SK-N-SH (cell line): Measurements from ENCODE around the gene RBP3. TPM values are rescaled to one million over a fixed set of nuclear protein-coding genes. Genes with fewer than 3 reads are reported as not detected.
A peak's percentile ranks its signal among the peaks of the same experiment; 100 is the strongest.

ENCODE experiments used
- CTCF ChIA-PET: fragments of 300-600, 350-600 bp; formaldehyde crosslinking; extraction: SDS; loops from one replicate; lab custom pipeline; 2021; lab: Yijun Ruan, JAX
- POLR2A ChIA-PET: fragments of 350-600 bp; sonication (Branson Sonifier 250); formaldehyde crosslinking; extraction: SDS; loops from one replicate; lab custom pipeline; 2020; ENCODE audit warnings: antibody characterized with exemption, inconsistent platforms; lab: Yijun Ruan, JAX
- DNase-seq: peaks from one replicate; pipeline ENCODE4 v3.0.0; 2012
- H2AFZ ChIP-seq: fragments of 200-600 bp; sonication (generic); 2 replicates; pipeline ENCODE4 v1.8.1; 2016; ENCODE audit warnings: antibody characterized with exemption, mild to moderate bottlenecking, low read depth
- H3F3A ChIP-seq: fragments of 200-600 bp; sonication (generic); replicated peaks from 2 replicates; pipeline ENCODE3; 2016; ENCODE audit warnings: antibody characterized with exemption, mild to moderate bottlenecking; ENCODE audit not compliant: insufficient read depth
- H3K27ac ChIP-seq, 2 experiments: fragments of 200-500 bp in 1 of 2; fragments of 200-600 bp in 1 of 2; sonication (Bioruptor generic) in 1 of 2; sonication (generic), shearing (Covaris generic) in 1 of 2; 2 replicates each; pipeline versions ENCODE4 v1.5.1 to v1.6.1; 2014 to 2016; ENCODE audit warnings: low read depth in 2 of 2, inconsistent platforms in 1 of 2, low read length in 1 of 2, mild to moderate bottlenecking in 1 of 2, mixed read lengths in 1 of 2
- H3K27me3 ChIP-seq: fragments of 200-600 bp; sonication (generic), shearing (Covaris generic); 2 replicates; pipeline ENCODE4 v1.6.1; 2016; ENCODE audit warnings: mixed run types; ENCODE audit not compliant: insufficient read depth
- H3K36me3 ChIP-seq, 2 experiments: fragments of 200-500 bp in 1 of 2; fragments of 200-600 bp in 1 of 2; sonication (Bioruptor generic) in 1 of 2; sonication (generic) in 1 of 2; replicated peaks in 1 of 2; 2 replicates each; pipeline versions ENCODE3 to v1.5.1; 2014 to 2016; ENCODE audit warnings: low read length in 1 of 2, mild to moderate bottlenecking in 1 of 2; ENCODE audit not compliant: insufficient read depth in 2 of 2, control insufficient read depth in 1 of 2
- H3K4me1 ChIP-seq, 2 experiments: fragments of 200-500 bp in 1 of 2; fragments of 200-600 bp in 1 of 2; sonication (Bioruptor generic) in 1 of 2; sonication (generic), shearing (Covaris generic) in 1 of 2; 2 replicates each; pipeline versions ENCODE4 v1.5.1 to v1.6.1; 2014 to 2016; ENCODE audit warnings: low read depth in 1 of 2, low read length in 1 of 2, mixed run types in 1 of 2; ENCODE audit not compliant: insufficient read depth in 2 of 2, control insufficient read depth in 1 of 2
- H3K4me2 ChIP-seq: fragments of 200-600 bp; sonication (generic), shearing (Covaris generic); 2 replicates; pipeline ENCODE4 v1.6.1; 2017; ENCODE audit warnings: mixed run types
- H3K4me3 ChIP-seq, 2 experiments: fragments of 200-500 bp in 1 of 2; fragments of 200-600 bp in 1 of 2; sonication (Bioruptor generic) in 1 of 2; sonication (generic), shearing (Covaris generic) in 1 of 2; 2 replicates each; pipeline versions ENCODE4 v1.5.1 to v1.8.1; 2014 to 2016; ENCODE audit warnings: low read depth in 2 of 2, inconsistent platforms in 1 of 2, low read length in 1 of 2, mild to moderate bottlenecking in 1 of 2, mixed read lengths in 1 of 2, moderate library complexity in 1 of 2
- H3K79me2 ChIP-seq: fragments of 200-600 bp; sonication (generic); 2 replicates; pipeline ENCODE4 v1.8.1; 2017; ENCODE audit warnings: mild to moderate bottlenecking; ENCODE audit not compliant: insufficient read depth
- H3K9ac ChIP-seq: fragments of 200-600 bp; sonication (generic); 2 replicates; pipeline ENCODE4 v1.6.1; 2017; ENCODE audit warnings: mixed run types
- H3K9me2 ChIP-seq: fragments of 200-600 bp; sonication (generic); 2 replicates; pipeline ENCODE4 v1.6.1; 2017; ENCODE audit warnings: mixed run types
- H3K9me3 ChIP-seq: fragments of 200-600 bp; sonication (generic); 2 replicates; pipeline ENCODE4 v1.6.1; 2017; ENCODE audit warnings: mixed run types, mild to moderate bottlenecking, moderate library complexity
- H4K20me1 ChIP-seq: fragments of 200-600 bp; sonication (generic); 2 replicates; pipeline ENCODE4 v1.6.1; 2017; ENCODE audit warnings: mild to moderate bottlenecking, mixed run types; ENCODE audit not compliant: insufficient read depth
- CHD2 ChIP-seq: fragments of 150-350 bp; IDR thresholded peaks from 2 replicates; pipeline ENCODE4 v1.6.1; 2018; ENCODE audit warnings: low read length; ENCODE audit not compliant: partially characterized antibody
- FOXJ3 ChIP-seq: sonication (generic); formaldehyde crosslinking; IDR thresholded peaks from 2 replicates; pipeline ENCODE4 v1.5.1; 2020; ENCODE audit warnings: mild to moderate bottlenecking, missing genetic modification reagents
- JUND ChIP-seq: IDR thresholded peaks from 2 replicates; pipeline ENCODE4 v1.4.0; 2012
- MXI1 ChIP-seq: IDR thresholded peaks from 2 replicates; pipeline ENCODE4 v1.6.1; 2012; ENCODE audit warnings: mild to moderate bottlenecking, low read depth, low read length, improper control_type of control experiment
- RAD21 ChIP-seq: IDR thresholded peaks from 2 replicates; pipeline ENCODE4 v1.6.1; 2012; ENCODE audit warnings: mild to moderate bottlenecking, low read length
- WGBS: methylation state at CpG from one replicate; pipeline ENCODE4 v1.1.6; 2017; ENCODE audit warnings: low lambda C conversion rate; 5-methylcytosine and 5-hydroxymethylcytosine counted together
- polyA plus RNA-seq, 3 experiments: library from polyadenylated mRNA; depleted of rRNA; stranded (reverse); fragments of >200 nt; gene quantifications; 2 replicates each; pipeline ENCODE4 v1.2.3, GENCODE V29; 2012
- TF ChIP-seq, protein P1 (sequence below): IDR thresholded peaks from 2 replicates; pipeline ENCODE4 v1.4.0; 2012; ENCODE audit warnings: low read depth, borderline replicate concordance
- TF ChIP-seq, protein P2 (sequence below): IDR thresholded peaks from 2 replicates; pipeline ENCODE4 v1.4.0; 2012; ENCODE audit warnings: low read depth, borderline replicate concordance
- TF ChIP-seq, protein P3 (sequence below): fragments of 150-350 bp; IDR thresholded peaks from 2 replicates; pipeline ENCODE4 v1.6.1; 2017; ENCODE audit warnings: antibody characterized with exemption, low read length, low read depth, borderline replicate concordance
- TF ChIP-seq, protein P4 (sequence below): fragments of 150-350 bp; IDR thresholded peaks from 2 replicates; pipeline ENCODE4 v1.6.1; 2016; ENCODE audit warnings: mild to moderate bottlenecking, low read depth, low read length
- TF ChIP-seq, protein P5 (sequence below): fragments of 200-600 bp; sonication (generic); IDR thresholded peaks from 2 replicates; pipeline ENCODE4 v1.6.1; 2017; ENCODE audit warnings: antibody characterized with exemption, mild to moderate bottlenecking, moderate library complexity
- TF ChIP-seq, protein P6 (sequence below): IDR thresholded peaks from 2 replicates; pipeline ENCODE4 v1.6.1; 2012; ENCODE audit warnings: mild to moderate bottlenecking, low read depth, low read length, moderate library complexity

Gene RBP3
- polyA plus RNA-seq, 1 of the 3 experiments (the other 2 are of a cell fraction), result not detected

DNA sequence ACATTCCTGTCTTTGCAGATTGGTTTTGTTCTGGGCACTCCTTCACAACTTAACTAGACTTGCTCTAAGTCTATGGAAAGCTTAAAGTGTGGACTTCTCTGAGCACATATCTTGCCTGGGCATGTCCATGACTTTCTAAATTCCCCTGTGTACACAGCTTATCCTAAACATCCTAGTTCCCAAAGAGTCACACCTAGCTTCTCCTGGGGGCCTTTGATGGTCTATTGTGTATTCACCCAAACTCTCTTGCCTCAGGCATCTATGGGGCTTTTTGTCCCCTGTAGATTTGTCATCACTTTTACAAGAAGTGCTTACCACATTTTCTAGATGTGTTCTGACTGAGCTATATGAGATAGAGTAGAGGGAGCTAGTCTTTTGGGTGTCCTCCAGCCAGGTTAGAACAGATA is 48.2 kb downstream of the RBP3 start:
- Histone ChIP-seq H4K20me1 (no peaks in the 10 kb centered on the region), H3K36me3 (no peaks in the 10 kb centered on the region), H3K4me3 (no peak overlapping the region), H3K9me3 (no peaks in the 10 kb centered on the region), H3F3A (no peaks in the 10 kb centered on the region), H3K79me2 (no peaks in the 10 kb centered on the region), H3K4me1 (no peaks in the 10 kb centered on the region; a peak in 1 of 4 replicates), H3K9ac (no peak overlapping the region), H3K4me2 (no peak overlapping the region), H2AFZ (peak overlapping the region; percentile 60), H3K27ac (peak overlapping the region in 1 of 2 experiments; percentile 14; a peak in 1 of 4 replicates), H3K27me3 (no peaks in the 10 kb centered on the region), H3K9me2 (no peaks in the 10 kb centered on the region)
- TF ChIP-seq MXI1 (no peak), CHD2 (no peak), FOXJ3 (CRISPR knock-in tag) (no peak), RAD21 (no peak), JUND (no peak)
- TF ChIP-seq, protein P1, sequence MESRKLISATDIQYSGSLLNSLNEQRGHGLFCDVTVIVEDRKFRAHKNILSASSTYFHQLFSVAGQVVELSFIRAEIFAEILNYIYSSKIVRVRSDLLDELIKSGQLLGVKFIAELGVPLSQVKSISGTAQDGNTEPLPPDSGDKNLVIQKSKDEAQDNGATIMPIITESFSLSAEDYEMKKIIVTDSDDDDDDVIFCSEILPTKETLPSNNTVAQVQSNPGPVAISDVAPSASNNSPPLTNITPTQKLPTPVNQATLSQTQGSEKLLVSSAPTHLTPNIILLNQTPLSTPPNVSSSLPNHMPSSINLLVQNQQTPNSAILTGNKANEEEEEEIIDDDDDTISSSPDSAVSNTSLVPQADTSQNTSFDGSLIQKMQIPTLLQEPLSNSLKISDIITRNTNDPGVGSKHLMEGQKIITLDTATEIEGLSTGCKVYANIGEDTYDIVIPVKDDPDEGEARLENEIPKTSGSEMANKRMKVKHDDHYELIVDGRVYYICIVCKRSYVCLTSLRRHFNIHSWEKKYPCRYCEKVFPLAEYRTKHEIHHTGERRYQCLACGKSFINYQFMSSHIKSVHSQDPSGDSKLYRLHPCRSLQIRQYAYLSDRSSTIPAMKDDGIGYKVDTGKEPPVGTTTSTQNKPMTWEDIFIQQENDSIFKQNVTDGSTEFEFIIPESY, result no peak
- TF ChIP-seq, protein P2, sequence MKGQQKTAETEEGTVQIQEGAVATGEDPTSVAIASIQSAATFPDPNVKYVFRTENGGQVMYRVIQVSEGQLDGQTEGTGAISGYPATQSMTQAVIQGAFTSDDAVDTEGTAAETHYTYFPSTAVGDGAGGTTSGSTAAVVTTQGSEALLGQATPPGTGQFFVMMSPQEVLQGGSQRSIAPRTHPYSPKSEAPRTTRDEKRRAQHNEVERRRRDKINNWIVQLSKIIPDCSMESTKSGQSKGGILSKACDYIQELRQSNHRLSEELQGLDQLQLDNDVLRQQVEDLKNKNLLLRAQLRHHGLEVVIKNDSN, result no peak
- TF ChIP-seq, protein P3, sequence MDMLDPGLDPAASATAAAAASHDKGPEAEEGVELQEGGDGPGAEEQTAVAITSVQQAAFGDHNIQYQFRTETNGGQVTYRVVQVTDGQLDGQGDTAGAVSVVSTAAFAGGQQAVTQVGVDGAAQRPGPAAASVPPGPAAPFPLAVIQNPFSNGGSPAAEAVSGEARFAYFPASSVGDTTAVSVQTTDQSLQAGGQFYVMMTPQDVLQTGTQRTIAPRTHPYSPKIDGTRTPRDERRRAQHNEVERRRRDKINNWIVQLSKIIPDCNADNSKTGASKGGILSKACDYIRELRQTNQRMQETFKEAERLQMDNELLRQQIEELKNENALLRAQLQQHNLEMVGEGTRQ, result no peak
- TF ChIP-seq, protein P4, sequence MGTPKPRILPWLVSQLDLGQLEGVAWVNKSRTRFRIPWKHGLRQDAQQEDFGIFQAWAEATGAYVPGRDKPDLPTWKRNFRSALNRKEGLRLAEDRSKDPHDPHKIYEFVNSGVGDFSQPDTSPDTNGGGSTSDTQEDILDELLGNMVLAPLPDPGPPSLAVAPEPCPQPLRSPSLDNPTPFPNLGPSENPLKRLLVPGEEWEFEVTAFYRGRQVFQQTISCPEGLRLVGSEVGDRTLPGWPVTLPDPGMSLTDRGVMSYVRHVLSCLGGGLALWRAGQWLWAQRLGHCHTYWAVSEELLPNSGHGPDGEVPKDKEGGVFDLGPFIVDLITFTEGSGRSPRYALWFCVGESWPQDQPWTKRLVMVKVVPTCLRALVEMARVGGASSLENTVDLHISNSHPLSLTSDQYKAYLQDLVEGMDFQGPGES, result no peak
- POLR2A ChIA-PET, result no interaction called here
- DNase-seq, result no peak
- CTCF ChIA-PET, result interaction anchor here (1.0 kb wide), 1 partner anchor 7 kb away, joined by 3 read pairs; no protein-coding TSS in a partner anchor

DNA sequence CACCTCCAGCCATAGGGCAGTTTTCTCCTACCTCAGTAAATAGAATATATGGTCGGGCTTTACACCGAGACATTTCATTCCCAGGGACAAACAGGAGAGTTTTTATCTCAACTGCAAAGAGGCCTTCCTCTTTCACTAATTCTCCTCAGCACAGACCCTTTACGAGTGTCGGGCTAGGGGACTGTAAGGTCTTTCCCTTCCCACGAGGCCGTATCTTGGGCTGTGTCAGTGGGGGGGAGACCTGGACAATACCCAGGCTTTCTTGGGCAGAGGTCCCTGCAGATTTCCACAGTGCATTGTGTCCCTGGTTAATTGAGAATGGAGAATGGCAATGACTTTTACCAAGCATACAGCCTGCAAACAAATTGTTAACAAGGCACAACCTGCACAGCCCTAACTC is 49.1 kb downstream of the RBP3 start:
- Histone ChIP-seq H3K27me3 (no peaks in the 10 kb centered on the region), H3K36me3 (no peaks in the 10 kb centered on the region), H3K4me1 (peaks cover 0 to 2% of the 10 kb centered on the region in 2 experiments; a peak in 3 of 4 replicates), H3K9me2 (no peaks in the 10 kb centered on the region), H3K9me3 (no peaks in the 10 kb centered on the region), H3F3A (no peaks in the 10 kb centered on the region), H3K27ac (no peak overlapping the region), H3K4me3 (no peak overlapping the region), H3K79me2 (no peaks in the 10 kb centered on the region), H2AFZ (no peak overlapping the region), H3K4me2 (no peak overlapping the region), H3K9ac (no peak overlapping the region), H4K20me1 (no peaks in the 10 kb centered on the region)
- WGBS, result 86% methylated on average over 6 of the region's 6 CpGs
- no peak for DNase-seq
- ChIA-PET CTCF (interaction anchor here (1.2 kb wide), 1 partner anchor 13 kb away, joined by 3 read pairs; the partner anchor contains the start of gene ZNF488), POLR2A (no interaction called here)
- TF ChIP-seq, protein P4, result no peak
- TF ChIP-seq CHD2, result no peak
- TF ChIP-seq, protein P5, sequence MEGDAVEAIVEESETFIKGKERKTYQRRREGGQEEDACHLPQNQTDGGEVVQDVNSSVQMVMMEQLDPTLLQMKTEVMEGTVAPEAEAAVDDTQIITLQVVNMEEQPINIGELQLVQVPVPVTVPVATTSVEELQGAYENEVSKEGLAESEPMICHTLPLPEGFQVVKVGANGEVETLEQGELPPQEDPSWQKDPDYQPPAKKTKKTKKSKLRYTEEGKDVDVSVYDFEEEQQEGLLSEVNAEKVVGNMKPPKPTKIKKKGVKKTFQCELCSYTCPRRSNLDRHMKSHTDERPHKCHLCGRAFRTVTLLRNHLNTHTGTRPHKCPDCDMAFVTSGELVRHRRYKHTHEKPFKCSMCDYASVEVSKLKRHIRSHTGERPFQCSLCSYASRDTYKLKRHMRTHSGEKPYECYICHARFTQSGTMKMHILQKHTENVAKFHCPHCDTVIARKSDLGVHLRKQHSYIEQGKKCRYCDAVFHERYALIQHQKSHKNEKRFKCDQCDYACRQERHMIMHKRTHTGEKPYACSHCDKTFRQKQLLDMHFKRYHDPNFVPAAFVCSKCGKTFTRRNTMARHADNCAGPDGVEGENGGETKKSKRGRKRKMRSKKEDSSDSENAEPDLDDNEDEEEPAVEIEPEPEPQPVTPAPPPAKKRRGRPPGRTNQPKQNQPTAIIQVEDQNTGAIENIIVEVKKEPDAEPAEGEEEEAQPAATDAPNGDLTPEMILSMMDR, result no peak
- TF ChIP-seq, protein P6, sequence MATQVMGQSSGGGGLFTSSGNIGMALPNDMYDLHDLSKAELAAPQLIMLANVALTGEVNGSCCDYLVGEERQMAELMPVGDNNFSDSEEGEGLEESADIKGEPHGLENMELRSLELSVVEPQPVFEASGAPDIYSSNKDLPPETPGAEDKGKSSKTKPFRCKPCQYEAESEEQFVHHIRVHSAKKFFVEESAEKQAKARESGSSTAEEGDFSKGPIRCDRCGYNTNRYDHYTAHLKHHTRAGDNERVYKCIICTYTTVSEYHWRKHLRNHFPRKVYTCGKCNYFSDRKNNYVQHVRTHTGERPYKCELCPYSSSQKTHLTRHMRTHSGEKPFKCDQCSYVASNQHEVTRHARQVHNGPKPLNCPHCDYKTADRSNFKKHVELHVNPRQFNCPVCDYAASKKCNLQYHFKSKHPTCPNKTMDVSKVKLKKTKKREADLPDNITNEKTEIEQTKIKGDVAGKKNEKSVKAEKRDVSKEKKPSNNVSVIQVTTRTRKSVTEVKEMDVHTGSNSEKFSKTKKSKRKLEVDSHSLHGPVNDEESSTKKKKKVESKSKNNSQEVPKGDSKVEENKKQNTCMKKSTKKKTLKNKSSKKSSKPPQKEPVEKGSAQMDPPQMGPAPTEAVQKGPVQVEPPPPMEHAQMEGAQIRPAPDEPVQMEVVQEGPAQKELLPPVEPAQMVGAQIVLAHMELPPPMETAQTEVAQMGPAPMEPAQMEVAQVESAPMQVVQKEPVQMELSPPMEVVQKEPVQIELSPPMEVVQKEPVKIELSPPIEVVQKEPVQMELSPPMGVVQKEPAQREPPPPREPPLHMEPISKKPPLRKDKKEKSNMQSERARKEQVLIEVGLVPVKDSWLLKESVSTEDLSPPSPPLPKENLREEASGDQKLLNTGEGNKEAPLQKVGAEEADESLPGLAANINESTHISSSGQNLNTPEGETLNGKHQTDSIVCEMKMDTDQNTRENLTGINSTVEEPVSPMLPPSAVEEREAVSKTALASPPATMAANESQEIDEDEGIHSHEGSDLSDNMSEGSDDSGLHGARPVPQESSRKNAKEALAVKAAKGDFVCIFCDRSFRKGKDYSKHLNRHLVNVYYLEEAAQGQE, result no peak
- TF ChIP-seq, all 33 proteins: peak for 0
